Mucosa of rectum (tissue), 2 donors: Measurements from ENCODE around the gene NAALADL2.
"Not testable (repeated sequence)": the region's sequence is repeated elsewhere in the genome, so short reads cannot be mapped to it uniquely, and the experiment has no call there.

Experiments used
- H3K27ac ChIP-seq, 2 donors: one replicate each; pipeline ENCODE4 v1.7.0; 2013; ENCODE audit warnings: inconsistent platforms in 2 of 2, low read depth in 2 of 2, low read length in 2 of 2
- H3K27me3 ChIP-seq, 2 donors: one replicate each; pipeline ENCODE4 v1.7.0; 2013; ENCODE audit warnings: low read length in 2 of 2; ENCODE audit not compliant: control insufficient read depth in 2 of 2, insufficient read depth in 2 of 2
- H3K36me3 ChIP-seq, 2 donors: one replicate each; pipeline ENCODE4 v1.7.0; 2013; ENCODE audit warnings: low read length in 2 of 2; ENCODE audit not compliant: control insufficient read depth in 2 of 2, insufficient read depth in 2 of 2
- H3K4me1 ChIP-seq, 2 donors: one replicate each; pipeline ENCODE4 v1.7.0; 2013; ENCODE audit warnings: low read length in 2 of 2, mild to moderate bottlenecking in 1 of 2; ENCODE audit not compliant: control insufficient read depth in 2 of 2, insufficient read depth in 2 of 2
- H3K4me3 ChIP-seq, 2 donors: one replicate each; pipeline ENCODE4 v1.7.0; 2013; ENCODE audit warnings: low read length in 2 of 2
- H3K9ac ChIP-seq, 2 donors: one replicate each; pipeline ENCODE4 v1.7.0; 2013; ENCODE audit warnings: low read length in 2 of 2, low read depth in 1 of 2, mild to moderate bottlenecking in 1 of 2
- H3K9me3 ChIP-seq, 2 donors: one replicate each; pipeline ENCODE4 v1.7.0; 2013; ENCODE audit warnings: low read length in 2 of 2; ENCODE audit not compliant: control insufficient read depth in 2 of 2
- donor health status: healthy.
- donor health status: Normal muscosa, but diverticular disease.

The NAALADL2 gene

DNA sequence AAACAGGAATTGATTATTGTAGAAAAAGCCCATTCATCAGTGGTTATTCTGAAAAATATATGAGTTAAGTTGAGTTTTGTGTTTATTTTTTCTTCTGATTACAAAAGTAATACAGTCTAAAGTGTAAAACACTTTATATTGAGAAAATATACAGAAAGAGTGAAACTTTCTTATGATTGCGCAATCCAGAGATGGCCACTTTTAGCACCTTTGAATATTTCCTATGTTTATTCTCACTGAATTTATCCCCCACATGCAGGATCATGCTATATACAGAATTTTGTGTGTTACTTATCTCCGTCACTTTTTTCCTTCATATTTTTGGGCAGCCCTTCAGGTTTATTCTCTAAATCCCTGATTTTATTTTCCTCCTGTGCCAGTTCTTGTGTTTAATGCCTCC, 285.2 kb downstream of the NAALADL2 start:
- H3K27ac ChIP-seq: no peak overlapping the region

DNA sequence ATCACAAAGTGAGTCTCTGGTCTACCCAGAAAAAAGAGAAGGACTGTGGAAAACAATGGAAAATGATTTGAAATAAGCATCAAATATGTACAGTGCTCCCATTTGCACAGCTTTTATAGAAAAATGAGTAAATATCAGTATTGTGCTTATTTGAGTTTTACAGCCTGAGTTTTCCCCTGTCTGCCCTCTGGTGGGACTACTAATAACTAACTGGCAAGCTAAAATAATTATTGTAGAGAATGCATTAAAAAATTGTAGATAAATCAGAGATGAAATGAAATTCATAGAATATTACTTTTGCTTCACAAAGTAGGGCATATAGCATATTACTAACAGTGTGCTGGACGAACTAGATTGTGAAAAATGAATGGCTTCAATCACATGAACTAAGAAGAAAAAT, 287.1 kb downstream of the NAALADL2 start:
- Histone ChIP-seq H3K9me3 (no peaks in the 10 kb centered on the region), H3K27ac (no peak overlapping the region)

More for the DNA sequence above, 285.2 kb downstream of the NAALADL2 start:
- H3K9me3 ChIP-seq: no peaks in the 10 kb centered on the region
- H3K27me3 ChIP-seq: no peaks in the 10 kb centered on the region
- H3K36me3 ChIP-seq: no peaks in the 10 kb centered on the region
- H3K9ac ChIP-seq: no peak overlapping the region
- no peaks in the 10 kb centered on the region for H3K4me1 ChIP-seq
- no peak overlapping the region for H3K4me3 ChIP-seq

DNA sequence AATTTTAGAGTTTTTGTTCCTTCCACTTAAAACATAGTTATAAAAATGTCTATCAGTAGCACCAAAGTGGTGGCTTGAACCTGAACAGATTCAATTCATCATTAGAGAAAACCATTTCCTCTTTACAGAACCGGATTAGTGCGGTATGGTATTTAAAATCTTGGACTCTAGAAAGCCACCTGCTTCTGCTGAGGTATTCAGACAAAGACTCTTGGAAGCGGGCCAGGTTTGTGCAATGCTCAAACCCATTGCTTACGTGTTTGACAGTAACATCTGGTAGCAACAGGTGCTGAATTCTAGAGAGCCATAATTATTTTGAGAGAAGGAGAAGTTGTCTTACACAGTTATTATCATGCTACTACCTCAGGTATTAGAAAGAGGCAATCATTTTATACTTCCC, 290.5 kb downstream of the NAALADL2 start:
- no peaks in the 10 kb centered on the region for H3K9me3 ChIP-seq
- no peak overlapping the region for H3K9ac ChIP-seq
- H3K27ac ChIP-seq: no peak overlapping the region
- H3K36me3 ChIP-seq: no peaks in the 10 kb centered on the region
- no peak overlapping the region for H3K4me3 ChIP-seq
- H3K27me3 ChIP-seq: no peaks in the 10 kb centered on the region
- peaks cover 0 to 10% of the 10 kb centered on the region in 2 donors for H3K4me1 ChIP-seq

More for the DNA sequence above, 287.1 kb downstream of the NAALADL2 start:
- Histone ChIP-seq H3K9ac (no peak overlapping the region), H3K36me3 (no peaks in the 10 kb centered on the region), H3K4me1 (peaks cover 0 to 10% of the 10 kb centered on the region in 2 donors), H3K27me3 (no peaks in the 10 kb centered on the region), H3K4me3 (no peak overlapping the region)

DNA sequence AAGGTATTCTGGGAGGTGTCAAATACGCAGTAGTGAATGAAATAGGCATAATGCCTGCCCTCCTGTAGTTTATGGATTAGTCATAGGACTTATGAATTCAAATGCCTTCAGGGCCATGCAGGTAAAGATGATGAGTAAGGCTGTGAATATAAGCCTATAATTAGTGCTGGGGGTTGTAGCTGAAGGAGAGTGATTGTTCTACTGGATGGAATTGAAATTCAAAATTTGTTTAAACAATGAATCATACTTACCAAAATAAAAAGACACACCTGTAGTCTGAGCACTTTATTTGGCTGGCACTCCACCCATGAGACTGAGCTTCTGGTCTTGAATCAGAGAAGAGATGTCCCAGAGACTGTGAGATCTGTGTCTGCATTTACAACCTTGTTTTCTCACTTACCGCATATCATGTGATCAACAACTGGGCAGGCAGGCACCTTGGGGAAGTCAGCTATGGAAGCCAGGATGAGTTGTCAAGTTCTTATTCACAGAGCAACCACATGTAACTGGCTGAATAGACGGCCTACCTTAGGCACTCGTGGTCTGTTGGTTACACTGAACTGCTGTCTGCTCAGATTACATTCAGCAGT, 291.8 kb downstream of the NAALADL2 start:
- Histone ChIP-seq H3K36me3 (no peaks in the 10 kb centered on the region), H3K9me3 (no peaks in the 10 kb centered on the region), H3K9ac (no peak overlapping the region), H3K4me1 (peaks cover 0 to 10% of the 10 kb centered on the region in 2 donors), H3K27me3 (no peaks in the 10 kb centered on the region), H3K4me3 (no peak overlapping the region), H3K27ac (no peak overlapping the region)

DNA sequence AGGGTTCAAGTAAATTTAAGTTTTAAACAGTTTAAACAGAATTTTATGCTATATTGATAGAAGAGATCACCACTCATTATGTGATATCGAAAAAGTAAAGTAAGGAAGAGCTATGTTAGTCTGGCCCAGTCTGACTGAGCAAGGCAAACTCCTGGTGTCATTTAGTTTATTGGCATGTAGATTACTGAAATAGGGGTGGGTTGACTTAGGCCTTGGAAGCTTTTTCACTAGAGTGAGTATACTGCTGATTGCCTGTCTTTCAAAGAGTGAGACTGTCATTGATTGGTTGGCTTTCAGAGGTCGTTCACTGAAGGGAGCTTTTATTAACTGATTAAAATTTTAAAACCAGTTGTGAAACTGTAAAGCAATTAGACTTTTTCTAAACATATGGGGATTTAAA, 294.5 kb downstream of the NAALADL2 start:
- H3K9ac ChIP-seq: no peak overlapping the region
- no peak overlapping the region for H3K4me3 ChIP-seq
- H3K27ac ChIP-seq: no peak overlapping the region
- no peaks in the 10 kb centered on the region for H3K27me3 ChIP-seq
- H3K36me3 ChIP-seq: no peaks in the 10 kb centered on the region
- no peaks in the 10 kb centered on the region for H3K9me3 ChIP-seq
- H3K4me1 ChIP-seq: peaks cover 0 to 10% of the 10 kb centered on the region in 2 donors

DNA sequence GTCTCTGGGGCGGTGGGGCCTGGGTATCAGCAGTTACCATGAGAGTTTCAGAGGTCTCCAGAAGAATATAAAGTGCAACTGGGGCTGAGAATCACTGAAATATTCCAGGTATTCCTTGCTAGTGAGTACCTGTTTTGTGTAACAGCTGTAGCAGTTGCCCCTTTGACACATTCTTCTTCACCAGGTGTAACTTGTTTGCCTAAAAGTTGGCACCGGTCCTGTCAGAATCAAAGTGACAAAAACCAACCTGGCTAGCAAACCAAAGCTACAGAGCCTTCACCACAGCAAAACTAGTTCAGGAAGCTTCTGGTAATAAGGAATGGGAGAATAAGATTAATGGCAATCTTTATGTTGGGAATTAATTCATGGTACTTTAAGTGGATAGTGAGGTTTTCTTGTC, 296.0 kb downstream of the NAALADL2 start:
- no peaks in the 10 kb centered on the region for H3K27me3 ChIP-seq
- no peak overlapping the region for H3K9ac ChIP-seq
- H3K4me1 ChIP-seq: peaks cover 0 to 4% of the 10 kb centered on the region in 2 donors
- H3K9me3 ChIP-seq: no peaks in the 10 kb centered on the region
- no peaks in the 10 kb centered on the region for H3K36me3 ChIP-seq
- no peak overlapping the region for H3K4me3 ChIP-seq
- H3K27ac ChIP-seq: no peak overlapping the region

DNA sequence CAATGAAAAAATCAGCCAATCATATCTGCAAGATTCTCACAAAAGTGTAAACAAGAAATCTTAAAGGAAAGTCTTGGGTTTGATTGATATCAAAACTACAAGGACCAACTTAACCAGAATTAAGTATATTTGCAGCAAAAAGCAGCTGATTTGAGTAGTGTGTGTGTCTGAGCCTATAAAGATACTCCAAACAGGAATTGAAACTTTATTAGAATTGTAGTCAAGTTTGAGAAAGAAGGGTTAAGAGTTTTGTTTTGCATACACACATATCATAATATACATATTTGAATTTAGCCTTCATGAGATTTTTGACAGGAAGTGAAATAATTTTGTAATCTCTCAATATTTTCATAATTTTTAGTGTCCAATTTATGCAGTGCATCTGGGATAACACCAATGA, 300.1 kb downstream of the NAALADL2 start:
- Histone ChIP-seq H3K27ac (no peak overlapping the region), H3K4me1 (no peaks in the 10 kb centered on the region), H3K9me3 (no peaks in the 10 kb centered on the region), H3K9ac (no peak overlapping the region), H3K4me3 (no peak overlapping the region), H3K27me3 (no peaks in the 10 kb centered on the region), H3K36me3 (no peaks in the 10 kb centered on the region)

DNA sequence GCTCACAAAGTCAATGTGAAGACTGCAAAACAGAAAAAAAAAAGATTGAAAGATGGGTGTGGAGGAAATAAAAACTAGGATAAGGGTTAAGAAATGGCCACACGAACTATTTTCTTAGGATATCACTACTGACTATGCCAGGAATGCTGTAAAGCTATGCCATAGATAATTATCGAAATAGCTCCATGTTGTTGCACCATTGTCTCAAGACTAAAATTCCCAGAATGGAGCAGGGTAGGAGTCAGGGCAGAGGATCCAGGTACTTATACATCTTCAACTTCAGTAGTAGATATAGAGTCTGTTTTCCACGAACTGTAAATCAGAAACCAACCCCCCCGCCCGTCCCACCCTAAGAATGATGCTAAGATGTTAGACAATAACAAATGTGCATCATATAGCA, 302.2 kb downstream of the NAALADL2 start:
- no peaks in the 10 kb centered on the region for H3K9me3 ChIP-seq
- H3K4me1 ChIP-seq: no peaks in the 10 kb centered on the region
- H3K4me3 ChIP-seq: no peak overlapping the region

DNA sequence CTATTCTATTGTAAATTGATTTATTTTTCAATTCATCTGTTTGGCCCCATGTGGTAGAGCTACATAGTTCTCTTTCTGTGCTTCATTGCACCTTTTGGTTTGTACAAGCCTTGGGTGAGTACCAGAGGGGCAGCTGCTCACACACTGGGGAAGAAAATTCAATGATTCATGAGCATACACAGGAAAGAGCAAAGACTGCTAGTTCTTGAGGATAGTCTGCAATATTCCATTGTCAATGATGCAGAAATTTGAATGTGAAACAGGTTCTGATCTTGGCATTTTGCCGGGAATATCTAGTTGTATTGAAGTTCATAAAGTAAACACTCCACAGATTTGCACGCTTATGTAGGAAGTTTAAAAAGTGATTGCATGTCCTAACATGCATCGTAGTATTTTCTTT, 304.6 kb downstream of the NAALADL2 start:
- Histone ChIP-seq H3K27ac (no peak overlapping the region), H3K9ac (no peak overlapping the region), H3K9me3 (no peaks in the 10 kb centered on the region), H3K4me3 (no peak overlapping the region), H3K36me3 (no peaks in the 10 kb centered on the region), H3K27me3 (no peaks in the 10 kb centered on the region), H3K4me1 (no peaks in the 10 kb centered on the region)

More for the DNA sequence above, 302.2 kb downstream of the NAALADL2 start:
- Histone ChIP-seq H3K27me3 (no peaks in the 10 kb centered on the region), H3K9ac (no peak overlapping the region), H3K27ac (no peak overlapping the region), H3K36me3 (no peaks in the 10 kb centered on the region)

DNA sequence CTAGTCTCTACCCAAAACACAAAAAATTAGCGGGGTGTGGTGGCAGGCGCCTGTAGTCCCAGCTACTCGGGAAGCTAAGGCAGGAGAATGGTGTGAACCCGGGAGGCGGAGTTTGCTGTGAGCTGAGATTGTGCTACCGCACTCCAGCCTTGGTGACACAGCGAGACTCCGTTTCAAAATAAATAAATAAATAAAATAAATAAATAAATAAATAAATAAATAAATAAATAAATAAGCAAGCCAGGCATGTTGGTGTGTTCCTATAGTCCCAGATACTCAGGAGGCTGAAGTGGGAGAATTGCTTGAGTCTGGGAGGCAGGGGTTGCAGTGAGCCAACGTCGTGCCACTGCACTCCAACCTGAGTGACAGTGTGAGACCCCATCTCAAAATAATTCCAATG, 314.0 kb downstream of the NAALADL2 start:
- H3K9ac ChIP-seq, H3K9me3 ChIP-seq, H3K4me1 ChIP-seq, H3K36me3 ChIP-seq, H3K27ac ChIP-seq, H3K4me3 ChIP-seq, H3K27me3 ChIP-seq: not testable (repeated sequence)

DNA sequence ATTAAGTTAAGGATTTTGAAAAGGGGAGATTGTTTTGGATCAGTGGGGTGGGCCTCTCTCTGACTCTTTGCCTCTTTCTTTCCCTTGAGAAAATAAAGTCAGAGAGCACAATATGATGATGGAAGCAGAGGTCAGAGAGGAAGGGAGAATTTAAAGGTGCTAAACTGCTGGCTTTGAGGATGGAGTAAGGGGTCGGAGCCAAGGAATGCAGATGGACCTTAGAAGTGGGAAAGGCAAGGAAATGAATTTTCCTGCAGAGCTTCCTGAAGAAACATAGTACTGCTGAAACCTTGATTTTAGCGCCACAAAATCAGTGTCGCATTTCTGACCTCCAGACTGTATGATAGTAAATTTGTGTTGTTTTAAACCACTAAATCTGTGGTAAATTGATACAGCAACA, 317.4 kb downstream of the NAALADL2 start:
- H3K36me3 ChIP-seq: no peaks in the 10 kb centered on the region
- H3K9ac ChIP-seq: no peak overlapping the region
- no peak overlapping the region for H3K27ac ChIP-seq
- no peaks in the 10 kb centered on the region for H3K9me3 ChIP-seq
- no peak overlapping the region for H3K4me3 ChIP-seq
- no peaks in the 10 kb centered on the region for H3K27me3 ChIP-seq
- no peaks in the 10 kb centered on the region for H3K4me1 ChIP-seq
